Upper lobe of left lung (tissue), 6 donors: ENCODE data around the gene ELP6. TPM values are rescaled to one million over a fixed set of nuclear protein-coding genes. Genes with fewer than 3 reads are reported as not detected.

Experiments used
- ATAC-seq, 2 donors: fragments of 200-7000 bp; cut with Tn5 transposase; one replicate each; pipeline ENCODE4 v1.9.1; 2022; ENCODE audit warnings: mild to moderate bottlenecking in 2 of 2, moderate library complexity in 2 of 2; ENCODE audit not compliant: low FRiP score in 2 of 2
- DNase-seq, 2 donors: peaks; one replicate each; pipeline ENCODE4 v3.0.0-alpha.2; 2019 to 2020
- H3K27ac ChIP-seq, 4 donors: fragments of 200-600 bp; sonication (generic); one replicate each; pipeline ENCODE4 v1.5.1; 2016 to 2019
- H3K27me3 ChIP-seq, 4 donors: fragments of 200-600 bp; sonication (generic); one replicate each; pipeline ENCODE4 v1.5.1; 2017 to 2019
- H3K36me3 ChIP-seq, 4 donors: fragments of 200-600 bp; sonication (generic); one replicate each; pipeline ENCODE4 v1.5.1; 2016 to 2019
- H3K4me1 ChIP-seq, 4 donors: fragments of 200-600 bp; sonication (generic); one replicate each; pipeline ENCODE4 v1.5.1; 2018 to 2019
- H3K4me3 ChIP-seq, 4 donors: fragments of 200-600 bp; sonication (generic); one replicate each; pipeline ENCODE4 v1.5.1; 2017 to 2019; ENCODE audit warnings: mild to moderate bottlenecking in 2 of 4, moderate library complexity in 1 of 4
- H3K9me3 ChIP-seq, 4 donors: fragments of 200-600 bp; sonication (generic); one replicate each; pipeline ENCODE4 v1.5.1; 2018 to 2019
- CTCF ChIP-seq, 6 experiments: fragments of 450-650 bp in 4 of 6; fragments of 200-600 bp in 2 of 6; sonication (generic) in 2 of 6; IDR thresholded peaks; one replicate each; pipeline ENCODE4 v1.5.1; 2016 to 2019; ENCODE audit warnings: antibody characterized with exemption in 6 of 6
- EP300 ChIP-seq, 4 donors: sonication (generic); formaldehyde crosslinking; IDR thresholded peaks; one replicate each; pipeline ENCODE4 v1.5.1; 2017; ENCODE audit warnings: antibody characterized with exemption in 4 of 4, control low read depth in 2 of 4
- POLR2A ChIP-seq, 4 donors: fragments of 450-650 bp; IDR thresholded peaks; one replicate each; pipeline ENCODE4 v1.5.1; 2016 to 2017; ENCODE audit warnings: antibody characterized with exemption in 4 of 4, mild to moderate bottlenecking in 2 of 4
- POLR2AphosphoS5 ChIP-seq, 2 donors: sonication (generic); formaldehyde crosslinking; IDR thresholded peaks; one replicate each; pipeline ENCODE4 v1.5.1; 2017; ENCODE audit warnings: antibody characterized with exemption in 2 of 2
- WGBS, 2 donors: methylation state at CpG; one replicate each; pipeline ENCODE4 v1.1.5; 2017 to 2018; 5-methylcytosine and 5-hydroxymethylcytosine counted together
- small RNA-seq, 4 donors: library from RNA; depleted of rRNA; stranded (forward); fragments of <200 nt; gene quantifications; one replicate each; pipeline ENCODE3, GENCODE V24; 2016
- total RNA-seq, 6 donors: library from RNA; depleted of rRNA in 4 of 6; stranded (reverse); fragments of >200 nt in 4 of 6; gene quantifications; one replicate each; pipeline versions ENCODE4 v1.1.0 to v1.2.1, GENCODE V29; 2016 to 2021
- donor health status: DM: no; HTN: no; CAD: no; lungs with moderate emphysema.
- donor health status: DM: no; HTN: yes; CAD: no; lungs with severe emphysema.

The ELP6 gene
- total RNA-seq, 6 donors from 2014 or later, result 14.7 to 25.8 (median 22.6) TPM

GRCh38 chr3:47455806-47456452 is 57.6 kb downstream of the ELP6 start:
- Histone ChIP-seq H3K4me3 (no peak overlapping the region), H3K9me3 (no peaks in the 10 kb centered on the region), H3K36me3 (no peaks in the 10 kb centered on the region), H3K4me1 (peaks cover 8 to 11% (median 9%) of the 10 kb centered on the region in 4 donors), H3K27me3 (no peaks in the 10 kb centered on the region), H3K27ac (no peak overlapping the region)
- no peak for DNase-seq
- no peak for ATAC-seq
- 65 to 71% methylated on average over 3 of the region's 3 CpGs for WGBS, 2 donors
- no peak for TF ChIP-seq POLR2AphosphoS5 (IDR thresholded peaks at IDR 0.05)
- no peak for TF ChIP-seq EP300 (IDR thresholded peaks at IDR 0.05)
- no peak for TF ChIP-seq CTCF (IDR thresholded peaks at IDR 0.05)
- TF ChIP-seq POLR2A (IDR thresholded peaks at IDR 0.05), result no peak

GRCh38 chr3:47452453-47453215 is 60.9 kb downstream of the ELP6 start:
- 70 to 94% methylated on average over 4 of the region's 4 CpGs for WGBS, 2 donors
- TF ChIP-seq POLR2AphosphoS5 (IDR thresholded peaks at IDR 0.05) (no peak), CTCF (IDR thresholded peaks at IDR 0.05) (no peak), EP300 (IDR thresholded peaks at IDR 0.05) (no peak), POLR2A (IDR thresholded peaks at IDR 0.05) (no peak)
- ATAC-seq, result no peak
- Histone ChIP-seq H3K27ac (no peak overlapping the region), H3K9me3 (no peaks in the 10 kb centered on the region), H3K27me3 (no peaks in the 10 kb centered on the region), H3K4me1 (peaks cover 8 to 11% (median 9%) of the 10 kb centered on the region in 4 donors), H3K36me3 (no peaks in the 10 kb centered on the region), H3K4me3 (no peak overlapping the region)
- DNase-seq, result no peak

Small RNA genes within 50 kb of the gene (small RNA-seq; reads per million reads assigned to genes)
- 0 reads per million in 4 donors for gene AC099778.2
- gene RN7SL870P, result 0 reads per million in 4 donors

Other genes starting within 250 kb of the ELP6 start
- 10 to 100 TPM in 3 of 6 donors, 1 to 10 TPM in 3; 4.7 to 27.0 (median 11.3) TPM for gene KIF9, start 230.9 kb downstream of the ELP6 start, total RNA-seq
- 10 to 100 TPM; 12.6 to 35.5 (median 19.4) TPM for gene KLHL18, start 230.8 kb downstream of the ELP6 start, total RNA-seq
- 10 to 100 TPM; 32.7 to 93.3 (median 53.7) TPM for gene PTPN23, start 132.7 kb downstream of the ELP6 start, total RNA-seq
- gene SCAP, start 37.8 kb downstream of the ELP6 start, total RNA-seq, result 100 to 1,000 TPM in 2 of 6 donors, 10 to 100 TPM in 4; 65.7 to 134 (median 81.8) TPM
- 10 to 100 TPM in 1 of 6 donors, 1 to 10 TPM in 5; 4.2 to 12.3 (median 6.5) TPM for gene CSPG5, start 65.2 kb upstream of the ELP6 start, total RNA-seq